ENCODE measurements around the gene IRX4. TPM values are rescaled to one million over a fixed set of nuclear protein-coding genes. Genes with fewer than 3 reads are reported as not detected.

Gene IRX4
- total and polyA plus RNA-seq, 2 of the 4 experiments (the other 2 are of a cell fraction) = not detected

DNA sequence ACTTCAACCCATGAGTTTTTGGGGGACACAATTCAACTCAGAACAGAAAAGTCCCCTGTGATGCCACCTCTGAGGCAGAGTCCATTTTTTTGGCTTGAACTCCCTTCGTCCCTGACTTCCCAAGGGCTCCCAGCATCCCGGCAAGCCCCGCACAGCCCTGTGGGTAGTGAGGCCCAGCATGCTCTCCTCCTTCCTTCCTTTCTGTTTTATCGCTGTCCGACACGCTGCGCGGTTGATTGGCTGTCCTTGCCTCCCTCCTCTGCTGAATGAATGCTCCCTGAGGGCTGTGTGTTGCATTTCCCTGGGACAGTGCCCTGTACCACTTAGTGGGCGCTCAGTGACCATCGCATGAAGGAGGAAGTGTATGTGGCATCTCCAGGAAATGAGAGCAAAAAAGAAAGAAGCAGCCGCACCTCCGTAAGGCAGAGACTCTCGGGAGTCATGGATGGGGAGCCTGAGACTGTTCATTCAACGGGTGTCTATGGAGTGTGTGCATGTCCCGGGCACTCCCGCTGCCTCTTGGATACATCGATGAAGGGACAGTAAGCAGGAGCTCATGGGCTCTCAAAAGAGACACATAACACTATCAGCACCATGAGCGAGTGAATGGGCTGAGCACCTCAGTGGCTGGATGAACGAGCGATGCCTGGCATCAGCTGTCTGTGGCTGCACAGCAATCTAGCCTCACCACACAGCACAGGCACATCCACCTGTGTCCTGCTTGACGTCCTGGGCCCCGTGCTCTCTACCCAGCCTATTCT is 10.1 kb upstream of the IRX4 start:
- Histone ChIP-seq H4K20me1 (ENCODE audit: insufficient read depth, low read length) (no peaks in the 10 kb centered on the region), H2AFZ (replicated peaks; ENCODE audit: low read length, poor library complexity) (no peak overlapping the region), H3K9me1 (ENCODE audit: insufficient read depth, low read length) (no peaks in the 10 kb centered on the region), H3K4me3 (ENCODE audit: insufficient read depth, low read depth, low read length) (no peak overlapping the region), H3K4me2 (ENCODE audit: low read depth, low read length) (no peak overlapping the region), H2AK9ac (replicated peaks; ENCODE audit: low read depth, low read length, poor library complexity) (no peak overlapping the region), H3K4me1 (ENCODE audit: control insufficient read depth, insufficient read depth, low read length) (no peaks in the 10 kb centered on the region), H3K27ac (ENCODE audit: insufficient read depth, low read length) (no peak overlapping the region), H3K9me3 (ENCODE audit: control insufficient read depth, insufficient read depth, low read length) (no peaks in the 10 kb centered on the region), H2BK15ac (ENCODE audit: low read depth, low read length) (no peak overlapping the region), H3K9ac (ENCODE audit: low read depth, low read length) (no peak overlapping the region), H3K79me1 (ENCODE audit: low read depth in 1 of 2, low read length in 2 of 2) (no peaks in the 10 kb centered on the region), H3K18ac (ENCODE audit: low read depth, low read length) (no peak overlapping the region), H4K5ac (ENCODE audit: low read depth, low read length) (no peak overlapping the region), H2BK120ac (ENCODE audit: low read depth, low read length) (no peak overlapping the region), H3K27me3 (ENCODE audit: control insufficient read depth, insufficient read depth, low read length) (peaks cover 49% of the 10 kb centered on the region), H2BK5ac (ENCODE audit: low read depth, low read length, poor library complexity, severe bottlenecking) (no peak overlapping the region), H2AK5ac (ENCODE audit: low read depth, low read length) (no peak overlapping the region), H4K8ac (ENCODE audit: low read depth in 2 of 2, low read length in 2 of 2) (no peak overlapping the region), H3K56ac (ENCODE audit: extremely low read depth, insufficient read depth, low read length) (no peak overlapping the region), H3K14ac (replicated peaks; ENCODE audit: low read depth, low read length) (no peak overlapping the region), H3K23ac (ENCODE audit: low read depth, low read length) (no peak overlapping the region), H3K36me3 (ENCODE audit: control insufficient read depth, insufficient read depth, low read length) (no peaks in the 10 kb centered on the region), H4K91ac (ENCODE audit: insufficient read depth, low read depth, low read length) (no peak overlapping the region), H3K4ac (ENCODE audit: low read depth, low read length) (no peak overlapping the region), H2BK20ac (ENCODE audit: low read depth, low read length) (no peak overlapping the region)
- DNase-seq (no peak), ATAC-seq (ENCODE audit: low read depth) (no peak)
- in situ Hi-C loops (cut with MboI; ENCODE audit: low sequenced_read_pairs) = no loop called here
- ChIA-PET POLR2A (ENCODE audit: unreplicated experiment) (no interaction called here), CTCF (no interaction called here)
- TF ChIP-seq, protein P1, sequence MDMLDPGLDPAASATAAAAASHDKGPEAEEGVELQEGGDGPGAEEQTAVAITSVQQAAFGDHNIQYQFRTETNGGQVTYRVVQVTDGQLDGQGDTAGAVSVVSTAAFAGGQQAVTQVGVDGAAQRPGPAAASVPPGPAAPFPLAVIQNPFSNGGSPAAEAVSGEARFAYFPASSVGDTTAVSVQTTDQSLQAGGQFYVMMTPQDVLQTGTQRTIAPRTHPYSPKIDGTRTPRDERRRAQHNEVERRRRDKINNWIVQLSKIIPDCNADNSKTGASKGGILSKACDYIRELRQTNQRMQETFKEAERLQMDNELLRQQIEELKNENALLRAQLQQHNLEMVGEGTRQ (IDR thresholded peaks at IDR 0.05; ENCODE audit: low read depth, low read length) = no peak
- TF ChIP-seq, protein P2, sequence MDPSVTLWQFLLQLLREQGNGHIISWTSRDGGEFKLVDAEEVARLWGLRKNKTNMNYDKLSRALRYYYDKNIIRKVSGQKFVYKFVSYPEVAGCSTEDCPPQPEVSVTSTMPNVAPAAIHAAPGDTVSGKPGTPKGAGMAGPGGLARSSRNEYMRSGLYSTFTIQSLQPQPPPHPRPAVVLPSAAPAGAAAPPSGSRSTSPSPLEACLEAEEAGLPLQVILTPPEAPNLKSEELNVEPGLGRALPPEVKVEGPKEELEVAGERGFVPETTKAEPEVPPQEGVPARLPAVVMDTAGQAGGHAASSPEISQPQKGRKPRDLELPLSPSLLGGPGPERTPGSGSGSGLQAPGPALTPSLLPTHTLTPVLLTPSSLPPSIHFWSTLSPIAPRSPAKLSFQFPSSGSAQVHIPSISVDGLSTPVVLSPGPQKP (IDR thresholded peaks at IDR 0.05; ENCODE audit: borderline replicate concordance, low read depth, low read length) = no peak
- TF ChIP-seq RFX5 (IDR thresholded peaks at IDR 0.05; ENCODE audit: low read depth, low read length) (no peak), POLR2A (IDR thresholded peaks at IDR 0.05; ENCODE audit: low read depth, low read length) (no peak), SMC3 (IDR thresholded peaks at IDR 0.05; ENCODE audit: low read depth, low read length) (no peak), BHLHE40 (IDR thresholded peaks at IDR 0.05; ENCODE audit: low read depth, low read length) (no peak), MAZ (IDR thresholded peaks at IDR 0.05; ENCODE audit: borderline replicate concordance, low read depth, low read length) (no peak), RAD21 (IDR thresholded peaks at IDR 0.05; ENCODE audit: low read length) (no peak), MXI1 (IDR thresholded peaks at IDR 0.05; ENCODE audit: borderline replicate concordance, low read depth, low read length) (no peak), FOS (IDR thresholded peaks at IDR 0.05; ENCODE audit: low read depth, low read length) (no peak), CHD1 (IDR thresholded peaks at IDR 0.05; ENCODE audit: low read depth, low read length) (no peak), CEBPB (IDR thresholded peaks at IDR 0.05; ENCODE audit: low read depth, low read length) (no peak), NFE2L2 (IDR thresholded peaks at IDR 0.05; ENCODE audit: low read depth, low read length) (no peak), MAFK (IDR thresholded peaks at IDR 0.05; ENCODE audit: low read depth, low read length) (no peak), RCOR1 (IDR thresholded peaks at IDR 0.05; ENCODE audit: insufficient replicate concordance, low read length) (no peak)
- dilution Hi-C loops (cut with HindIII; ENCODE audit: low sequenced_read_pairs, unreplicated experiment) = no loop called here
- WGBS, 2 experiments (ENCODE audit: extremely low coverage in 2 of 2, insufficient read length in 1 of 2) = 82% methylated on average over 4 of the region's 22 CpGs; no CpG with 5 or more reads in 1 of the 2 experiments
- no TSS peak for BruUV-seq (replicated peaks)
- intact Hi-C loops (cut with micrococcal nuclease) = no loop called here
